Measurements from ENCODE around the gene VSTM5.
A peak's percentile ranks its signal among the peaks of the same experiment; 100 is the strongest.
"Not testable (repeated sequence)": the region's sequence is repeated elsewhere in the genome, so short reads cannot be mapped to it uniquely, and the experiment has no call there.

VSTM5 gene

GRCh38 chr11:93796441-93797231 is 53.8 kb downstream of the VSTM5 start:
- DNase-seq (ENCODE audit: low read depth, low spot score), result no peak

GRCh38 chr11:93791493-93791892 is 58.9 kb downstream of the VSTM5 start:
- DNase-seq (ENCODE audit: low read depth, low spot score), result no peak

- DNase-seq (ENCODE audit: low read depth, low spot score), result no peak
Observed at GRCh38 chr11:93784935-93785360, 65.5 kb downstream of the VSTM5 start.

GRCh38 chr11:93784145-93784934 is 66.1 kb downstream of the VSTM5 start, which contains the start of gene MED17:
MED17 (plus strand) TSS chr11:93784282; CDS start chr11:93784514, 232 bp downstream.
- DNase-seq (ENCODE audit: low read depth, low spot score), result peak; percentile 74

GRCh38 chr11:93783765-93784144 is 66.7 kb downstream of the VSTM5 start:
- no peak for DNase-seq (ENCODE audit: low read depth, low spot score)

GRCh38 chr11:93783362-93783761 is 67.1 kb downstream of the VSTM5 start:
- DNase-seq (ENCODE audit: low read depth, low spot score), result no peak

GRCh38 chr11:93775289-93775688 is 75.1 kb downstream of the VSTM5 start:
- DNase-seq (ENCODE audit: low read depth, low spot score), result no peak

- DNase-seq (ENCODE audit: low read depth, low spot score), result not testable (repeated sequence)
Observed at GRCh38 chr11:93774560-93774959, 75.9 kb downstream of the VSTM5 start.

GRCh38 chr11:93773601-93774200 is 76.7 kb downstream of the VSTM5 start:
- DNase-seq (ENCODE audit: low read depth, low spot score), result no peak

- DNase-seq (ENCODE audit: low read depth, low spot score), result no peak
Observed at GRCh38 chr11:93773045-93773477, 77.4 kb downstream of the VSTM5 start.

- DNase-seq (ENCODE audit: low read depth, low spot score), result no peak
Observed at GRCh38 chr11:93772123-93772522, 78.3 kb downstream of the VSTM5 start.

GRCh38 chr11:93770160-93770559 is 80.3 kb downstream of the VSTM5 start:
- no peak for DNase-seq (ENCODE audit: low read depth, low spot score)
